Measurements from ENCODE around the gene TLDC2. TPM values are rescaled to one million over a fixed set of nuclear protein-coding genes. Genes with fewer than 3 reads are reported as not detected.

The TLDC2 gene
- total RNA-seq, 1 donor from 2014 or later: not detected

DNA sequence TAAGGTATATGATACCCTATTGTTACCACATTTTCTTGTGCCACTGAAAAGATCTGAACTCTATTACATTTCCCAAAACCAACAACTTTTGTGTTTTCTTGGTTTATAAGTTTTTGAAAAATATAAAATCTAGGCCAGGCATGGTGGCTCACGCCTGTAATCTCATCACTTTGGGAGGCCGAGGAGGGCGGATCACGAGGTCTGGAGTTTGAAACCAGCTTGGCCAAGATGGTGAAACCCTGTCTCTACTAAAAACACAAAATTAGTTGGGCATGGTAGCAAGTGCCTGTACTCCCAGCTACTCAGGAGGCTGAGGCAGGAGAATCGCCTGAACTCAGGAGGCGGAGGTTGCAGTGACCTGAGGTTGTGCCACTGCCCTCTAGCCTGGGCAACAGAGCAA is 41.3 kb downstream of the TLDC2 start:
- Mint-ChIP-seq H3K27me3 (ENCODE audit: low read depth) (no peaks in the 10 kb centered on the region), H3K36me3 (ENCODE audit: low read depth) (no peaks in the 10 kb centered on the region), H3K4me1 (peaks cover 4% of the 10 kb centered on the region), H3K27ac (ENCODE audit: unreplicated experiment) (no peak overlapping the region), H3K4me3 (no peak overlapping the region), H3K9me3 (no peaks in the 10 kb centered on the region)
- TF ChIP-seq CTCF (conservative IDR thresholded peaks at IDR 0.05): no peak
- no peak for DNase-seq (ENCODE audit: low read depth, low spot score)

GRCh38 chr20:36917943-36918342 is 42.0 kb downstream of the TLDC2 start:
- Mint-ChIP-seq H3K36me3 (ENCODE audit: low read depth) (no peaks in the 10 kb centered on the region), H3K4me1 (peaks cover 4% of the 10 kb centered on the region), H3K27ac (ENCODE audit: unreplicated experiment) (no peak overlapping the region), H3K9me3 (no peaks in the 10 kb centered on the region), H3K4me3 (no peak overlapping the region), H3K27me3 (ENCODE audit: low read depth) (no peaks in the 10 kb centered on the region)
- no peak for DNase-seq (ENCODE audit: low read depth, low spot score)
- no peak for TF ChIP-seq CTCF (conservative IDR thresholded peaks at IDR 0.05)

DNA sequence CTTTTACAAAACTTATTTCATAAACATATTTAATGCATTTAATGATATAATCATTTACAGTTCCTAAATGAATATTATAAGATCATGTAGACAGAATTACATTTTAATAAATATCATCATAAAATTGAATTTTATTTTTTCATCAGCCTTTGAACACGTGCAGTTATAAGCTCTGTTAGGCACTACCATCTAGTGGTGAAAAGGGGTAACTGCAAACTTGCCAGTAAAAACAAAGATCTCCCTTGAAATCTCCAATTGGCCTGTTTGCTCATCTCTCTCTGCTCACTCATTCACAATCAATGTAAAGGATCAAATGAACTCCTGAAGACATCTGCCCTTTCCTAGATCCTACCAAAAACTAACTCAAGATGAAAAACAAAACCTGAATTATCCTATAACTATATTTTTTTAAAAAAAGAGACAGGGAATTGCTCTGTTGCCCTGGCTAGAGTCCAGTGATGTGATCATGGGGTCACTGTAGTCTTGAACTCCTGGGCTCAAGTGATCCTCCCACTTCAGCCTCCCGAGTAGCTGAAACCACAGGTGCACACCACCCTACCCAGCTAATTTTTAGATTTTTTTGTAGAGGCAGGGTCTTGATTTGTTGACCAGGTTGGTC is 43.9 kb downstream of the TLDC2 start:
- no peaks in the 10 kb centered on the region for H3K9me3 Mint-ChIP-seq
- H3K4me3 Mint-ChIP-seq: no peak overlapping the region
- peaks cover 4% of the 10 kb centered on the region for H3K4me1 Mint-ChIP-seq
- H3K27ac Mint-ChIP-seq (ENCODE audit: unreplicated experiment): no peak overlapping the region
- no peaks in the 10 kb centered on the region for H3K27me3 Mint-ChIP-seq (ENCODE audit: low read depth)
- DNase-seq (ENCODE audit: low read depth, low spot score): peak; percentile 47
- peak; percentile 94 for TF ChIP-seq CTCF (conservative IDR thresholded peaks at IDR 0.05)
- no peaks in the 10 kb centered on the region for H3K36me3 Mint-ChIP-seq (ENCODE audit: low read depth)

DNA sequence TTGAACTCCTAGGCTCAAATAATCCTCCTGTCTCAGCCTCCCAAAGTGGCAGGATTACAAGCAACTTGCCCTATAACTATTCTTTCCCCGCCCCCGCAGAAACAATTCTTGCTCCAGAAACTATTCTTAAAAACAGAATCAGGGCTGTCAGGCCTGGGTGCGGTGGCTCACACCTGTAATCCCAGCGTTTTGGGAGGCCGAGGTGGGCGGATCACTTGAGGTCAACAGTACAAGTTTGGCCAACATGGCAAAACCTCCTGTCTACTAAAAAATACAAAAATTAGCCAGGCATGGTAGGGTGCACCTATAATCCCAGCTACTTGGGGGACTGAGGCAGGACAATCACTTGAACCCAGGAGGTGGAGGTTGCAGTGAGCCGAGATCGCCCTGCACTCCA is 44.4 kb downstream of the TLDC2 start:
- Mint-ChIP-seq H3K4me1 (peaks cover 4% of the 10 kb centered on the region), H3K4me3 (no peak overlapping the region), H3K27ac (ENCODE audit: unreplicated experiment) (no peak overlapping the region), H3K27me3 (ENCODE audit: low read depth) (no peaks in the 10 kb centered on the region), H3K9me3 (no peaks in the 10 kb centered on the region), H3K36me3 (ENCODE audit: low read depth) (no peaks in the 10 kb centered on the region)
- TF ChIP-seq CTCF (conservative IDR thresholded peaks at IDR 0.05): no peak
- DNase-seq (ENCODE audit: low read depth, low spot score): no peak

DNA sequence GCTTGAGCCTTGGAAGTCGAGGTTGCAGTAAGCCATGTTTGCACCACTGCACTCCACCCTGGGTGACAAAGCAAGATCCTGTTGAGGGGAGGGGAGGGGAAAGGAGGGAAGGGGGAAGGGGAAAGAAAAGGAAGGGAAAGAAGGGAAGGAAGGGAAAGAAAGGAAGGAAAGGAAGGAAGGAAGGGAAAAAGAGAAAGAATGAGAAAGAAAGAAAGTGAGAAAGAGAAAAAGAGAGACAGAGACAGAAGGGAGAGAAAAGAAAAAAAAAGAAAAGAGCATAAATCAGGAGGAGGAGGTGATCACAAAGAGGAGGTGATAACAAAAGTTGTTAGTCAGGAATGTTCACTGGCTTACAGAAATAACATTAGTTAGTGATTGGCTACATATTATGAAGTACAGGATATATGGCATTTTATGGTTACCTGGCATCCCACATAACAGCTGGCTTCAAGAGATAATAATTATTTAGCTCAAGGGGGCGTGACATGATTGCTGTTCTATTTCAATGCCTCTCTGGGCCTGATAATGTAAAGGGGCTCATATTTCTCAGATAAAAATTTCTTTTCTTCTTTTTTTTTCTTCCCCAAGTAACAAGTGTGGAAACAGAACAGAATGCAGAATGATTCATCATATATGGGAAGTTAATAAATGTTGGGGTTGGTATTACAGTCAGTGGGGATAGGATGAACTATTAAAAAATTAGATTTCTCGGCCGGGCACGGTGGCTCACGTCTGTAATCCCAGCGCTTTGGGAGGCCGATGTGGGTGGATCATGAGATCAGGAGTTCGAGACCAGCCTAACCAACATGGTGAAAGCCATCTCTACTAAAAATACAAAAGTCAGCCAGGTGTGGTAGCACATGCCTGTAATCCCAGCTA is 48.5 kb downstream of the TLDC2 start:
- no peak for DNase-seq (ENCODE audit: low read depth, low spot score)
- Mint-ChIP-seq H3K27ac (ENCODE audit: unreplicated experiment) (peak overlapping the region; percentile 20), H3K36me3 (ENCODE audit: low read depth) (no peaks in the 10 kb centered on the region), H3K4me3 (no peak overlapping the region), H3K4me1 (peaks cover 4% of the 10 kb centered on the region), H3K9me3 (no peaks in the 10 kb centered on the region), H3K27me3 (ENCODE audit: low read depth) (no peaks in the 10 kb centered on the region)
- no peak for TF ChIP-seq CTCF (conservative IDR thresholded peaks at IDR 0.05)
